Right atrium auricular region (tissue), 2 donors: ENCODE measurements around the gene ZNF479. TPM values are rescaled to one million over a fixed set of nuclear protein-coding genes. Genes with fewer than 3 reads are reported as not detected.
"Not testable (repeated sequence)": the region's sequence is repeated elsewhere in the genome, so short reads cannot be mapped to it uniquely, and the experiment has no call there.

Experiments used
- DNase-seq: peaks from one replicate; pipeline ENCODE4 v3.0.0-alpha.2; 2019; ENCODE audit warnings: low spot score
- H3K27ac ChIP-seq, 2 donors: fragments of 200-600 bp; sonication (generic); 1 replicate in 1 of 2; 2 replicates in 1 of 2; pipeline ENCODE4 v1.5.1; 2016 to 2019
- H3K27me3 ChIP-seq, 2 donors: fragments of 200-600 bp; sonication (generic); one replicate each; pipeline versions ENCODE4 v1.5.1 to v1.6.0; 2017 to 2019
- H3K36me3 ChIP-seq: fragments of 200-600 bp; sonication (generic); one replicate; pipeline ENCODE4 v1.5.1; 2016
- H3K4me1 ChIP-seq, 2 donors: fragments of 200-600 bp; sonication (generic); one replicate each; pipeline versions ENCODE4 v1.5.1 to v1.6.0; 2017 to 2019
- H3K4me3 ChIP-seq, 2 donors: fragments of 200-600 bp; sonication (generic); 1 replicate in 1 of 2; 2 replicates in 1 of 2; pipeline ENCODE4 v1.5.1; 2017 to 2019; ENCODE audit warnings: mild to moderate bottlenecking in 1 of 2, moderate library complexity in 1 of 2
- H3K9me3 ChIP-seq, 2 donors: fragments of 200-600 bp; sonication (generic); one replicate each; pipeline ENCODE4 v1.5.1; 2019
- CTCF ChIP-seq, 2 donors: fragments of 200-600 bp; sonication (generic); IDR thresholded peaks; one replicate each; pipeline ENCODE4 v1.5.1; 2019; ENCODE audit warnings: antibody characterized with exemption in 2 of 2
- total RNA-seq, 2 donors: library from RNA; depleted of rRNA; stranded (reverse); fragments of >200 nt; gene quantifications; one replicate each; pipeline ENCODE4 v1.1.0, GENCODE V29; 2016

Gene ZNF479
- total RNA-seq, 2 donors from 2014 or later, result not detected

GRCh38 chr7:57176928-57177635 lies 44.8 kb upstream of the ZNF479 start:
- no peak for TF ChIP-seq CTCF (IDR thresholded peaks at IDR 0.05)
- H3K27ac ChIP-seq, result no peak overlapping the region
- DNase-seq, result no peak
- no peak overlapping the region for H3K4me3 ChIP-seq
- H3K27me3 ChIP-seq, result no peaks in the 10 kb centered on the region
- H3K36me3 ChIP-seq, result no peaks in the 10 kb centered on the region
- peaks cover 0 to 44% of the 10 kb centered on the region in 2 donors for H3K9me3 ChIP-seq
- no peaks in the 10 kb centered on the region for H3K4me1 ChIP-seq

GRCh38 chr7:57165285-57165899 lies 33.2 kb upstream of the ZNF479 start:
- no peak for TF ChIP-seq CTCF (IDR thresholded peaks at IDR 0.05)
- Histone ChIP-seq H3K4me1 (no peaks in the 10 kb centered on the region), H3K4me3 (no peak overlapping the region), H3K27ac (no peak overlapping the region), H3K36me3 (no peaks in the 10 kb centered on the region), H3K9me3 (peaks cover 13 to 21% of the 10 kb centered on the region in 2 donors), H3K27me3 (no peaks in the 10 kb centered on the region)
- no peak for DNase-seq

GRCh38 chr7:57120123-57120784 lies 12.0 kb downstream of the ZNF479 start:
- H3K36me3 ChIP-seq, H3K4me3 ChIP-seq, H3K27me3 ChIP-seq, DNase-seq, H3K27ac ChIP-seq, H3K4me1 ChIP-seq: not testable (repeated sequence)
- peaks cover 0 to 74% of the 10 kb centered on the region in 2 donors for H3K9me3 ChIP-seq
